HTR-8/SVneo (cell line): ENCODE data around the gene PTF1A.

Experiments
- DNase-seq: peaks from one replicate; pipeline ENCODE4 v3.0.0; 2011; ENCODE audit warnings: low spot score, mixed read lengths; ENCODE audit not compliant: insufficient read length
- FAIRE-seq: peaks from 2 replicates; lab custom pipeline; 2011; peaks lifted over from hg19 to GRCh38; lab: Jason Lieb, UNC

Gene PTF1A

DNA sequence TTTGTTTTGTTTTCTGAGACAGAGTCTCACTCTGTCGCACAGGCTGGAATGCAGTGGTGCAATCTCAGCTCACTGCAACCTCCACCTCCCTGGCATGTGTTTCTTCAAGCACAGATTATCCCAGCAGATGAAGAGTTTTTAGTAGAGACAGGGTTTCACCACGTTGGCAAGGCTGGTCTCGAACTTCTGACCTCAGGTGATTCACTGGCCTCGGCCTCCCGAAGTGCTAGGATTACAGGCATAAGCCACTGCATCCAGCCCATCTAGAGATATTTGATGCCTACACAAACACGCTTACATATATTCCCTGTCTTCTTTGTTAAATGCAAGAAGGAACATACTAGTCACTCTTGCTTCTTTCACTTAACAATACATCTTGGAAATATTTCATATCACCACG lies 5.9 kb upstream of the PTF1A start:
- FAIRE-seq = no peak
- DNase-seq = no peak

DNA sequence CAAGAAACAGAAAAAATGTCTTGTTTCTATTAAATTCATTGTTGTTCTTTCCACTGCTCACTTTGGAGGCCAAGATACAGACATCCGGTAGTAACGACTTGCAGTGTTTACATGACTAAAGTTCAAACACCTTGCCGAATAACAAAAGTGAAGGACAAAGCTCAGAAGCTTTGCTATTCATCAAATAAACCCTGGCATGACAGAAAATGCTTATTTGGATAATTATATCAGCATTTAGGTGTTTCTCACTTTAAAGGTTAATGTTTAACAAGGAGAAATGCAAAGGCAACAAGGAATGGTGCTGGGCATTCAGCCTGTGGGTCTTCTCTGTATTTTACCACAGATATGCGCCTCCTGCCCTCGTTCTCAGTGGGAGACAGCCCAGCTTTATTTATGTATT lies 5.4 kb upstream of the PTF1A start:
- FAIRE-seq = no peak
- no peak for DNase-seq

DNA sequence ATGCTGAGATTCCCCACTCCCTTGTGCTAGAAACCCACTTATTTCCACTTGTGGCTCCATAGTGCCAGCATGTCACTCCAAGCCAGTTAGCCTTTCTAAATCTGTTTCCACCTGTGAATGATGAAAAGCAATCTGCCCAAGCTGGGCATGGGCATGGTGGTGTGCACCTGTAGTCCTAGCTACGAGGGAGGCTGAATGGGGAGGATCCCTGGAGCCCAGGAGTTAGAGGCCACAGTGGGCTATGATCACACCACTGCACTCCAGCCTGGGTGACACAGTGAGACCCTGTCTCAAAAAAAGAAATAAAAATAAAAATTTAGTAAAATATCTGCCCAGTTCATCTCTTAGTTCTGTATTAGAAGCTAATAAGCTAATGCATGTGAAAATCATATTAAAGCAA lies 5.0 kb upstream of the PTF1A start:
- FAIRE-seq = no peak
- DNase-seq = no peak

DNA sequence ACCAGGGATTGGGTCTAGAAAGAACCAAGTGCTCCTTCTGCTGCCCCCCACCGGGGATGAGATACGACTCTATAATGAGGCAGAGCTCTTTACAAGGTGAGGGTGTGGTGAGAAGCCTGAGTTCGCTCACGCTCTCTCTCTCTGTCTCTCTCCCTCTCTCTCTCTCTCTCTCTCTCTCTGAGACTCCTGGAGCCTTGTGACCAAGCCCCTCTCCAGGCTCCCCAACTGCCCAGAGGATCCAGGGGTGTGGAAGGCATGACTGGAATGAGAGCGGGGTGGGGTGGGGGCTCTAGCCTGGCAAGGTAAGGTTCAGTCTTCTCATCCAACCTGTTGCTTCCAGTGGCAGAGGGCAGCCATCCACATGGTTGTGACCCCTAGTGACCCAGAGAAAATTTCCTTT lies 3.1 kb upstream of the PTF1A start:
- FAIRE-seq (no peak), DNase-seq (no peak)

DNA sequence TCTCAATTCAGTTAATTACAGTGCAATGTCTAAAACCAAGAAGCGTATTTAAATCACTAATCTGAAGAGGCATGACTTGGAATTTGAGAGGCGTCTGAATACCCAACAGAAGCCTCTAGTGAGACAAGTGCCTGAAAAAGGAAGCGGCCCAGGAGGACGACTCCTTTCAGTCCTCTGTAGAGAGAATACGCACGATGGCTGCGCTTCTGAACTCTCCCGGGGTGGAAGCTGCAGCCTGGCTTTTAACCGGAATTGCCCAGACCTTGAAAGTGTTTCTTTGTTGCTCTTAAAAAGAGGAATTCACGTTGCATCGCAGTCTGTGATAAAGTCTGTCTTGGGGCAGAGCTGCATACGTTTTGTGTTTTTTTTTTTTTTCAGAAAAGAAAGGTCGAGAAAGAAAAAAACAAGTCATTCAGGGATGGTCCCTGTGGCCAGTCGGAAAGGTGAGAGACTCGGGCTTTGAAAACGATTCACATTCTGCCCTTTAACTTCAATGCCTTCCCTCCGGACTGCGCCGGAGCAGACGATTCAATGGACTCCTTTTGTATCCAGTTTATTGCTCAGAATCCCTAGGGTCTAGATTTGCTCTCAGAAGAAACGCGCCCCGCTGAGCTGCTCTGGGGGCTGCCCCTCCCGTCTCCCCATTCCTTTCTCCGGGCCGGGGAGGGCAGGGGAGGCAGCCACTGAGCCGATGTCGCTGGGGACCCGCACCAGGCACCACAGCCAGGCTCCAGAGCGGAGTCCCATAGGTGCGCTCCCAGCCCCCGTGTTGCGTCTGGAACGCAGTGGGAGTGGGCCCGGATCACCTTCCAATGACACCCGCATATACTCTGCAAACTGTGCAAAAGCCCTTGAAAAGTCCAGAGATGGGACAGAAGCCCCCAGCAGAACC lies 994 bp upstream of the PTF1A start:
- no peak for FAIRE-seq
- no peak for DNase-seq

DNA sequence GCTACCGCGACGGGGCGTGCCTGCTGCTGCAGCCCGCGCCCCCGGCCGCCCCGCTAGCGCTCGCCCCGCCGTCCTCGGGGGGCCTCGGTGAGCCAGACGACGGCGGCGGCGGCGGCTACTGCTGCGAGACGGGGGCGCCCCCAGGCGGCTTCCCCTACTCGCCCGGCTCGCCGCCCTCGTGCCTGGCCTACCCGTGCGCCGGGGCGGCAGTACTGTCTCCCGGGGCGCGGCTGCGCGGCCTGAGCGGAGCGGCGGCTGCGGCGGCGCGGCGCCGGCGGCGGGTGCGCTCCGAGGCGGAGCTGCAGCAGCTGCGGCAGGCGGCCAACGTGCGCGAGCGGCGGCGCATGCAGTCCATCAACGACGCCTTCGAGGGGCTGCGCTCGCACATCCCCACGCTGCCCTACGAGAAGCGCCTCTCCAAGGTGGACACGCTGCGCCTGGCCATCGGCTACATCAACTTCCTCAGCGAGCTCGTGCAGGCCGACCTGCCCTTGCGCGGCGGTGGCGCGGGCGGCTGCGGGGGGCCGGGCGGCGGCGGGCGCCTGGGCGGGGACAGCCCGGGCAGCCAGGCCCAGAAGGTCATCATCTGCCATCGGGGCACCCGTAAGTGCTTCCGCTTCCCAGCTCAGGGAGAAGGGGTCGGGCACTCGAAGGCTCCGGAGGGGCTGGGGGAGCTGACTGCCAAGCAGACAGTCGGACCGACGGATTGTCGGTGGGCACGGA lies 761 bp downstream of the PTF1A start:
- no peak for DNase-seq
- FAIRE-seq = no peak

DNA sequence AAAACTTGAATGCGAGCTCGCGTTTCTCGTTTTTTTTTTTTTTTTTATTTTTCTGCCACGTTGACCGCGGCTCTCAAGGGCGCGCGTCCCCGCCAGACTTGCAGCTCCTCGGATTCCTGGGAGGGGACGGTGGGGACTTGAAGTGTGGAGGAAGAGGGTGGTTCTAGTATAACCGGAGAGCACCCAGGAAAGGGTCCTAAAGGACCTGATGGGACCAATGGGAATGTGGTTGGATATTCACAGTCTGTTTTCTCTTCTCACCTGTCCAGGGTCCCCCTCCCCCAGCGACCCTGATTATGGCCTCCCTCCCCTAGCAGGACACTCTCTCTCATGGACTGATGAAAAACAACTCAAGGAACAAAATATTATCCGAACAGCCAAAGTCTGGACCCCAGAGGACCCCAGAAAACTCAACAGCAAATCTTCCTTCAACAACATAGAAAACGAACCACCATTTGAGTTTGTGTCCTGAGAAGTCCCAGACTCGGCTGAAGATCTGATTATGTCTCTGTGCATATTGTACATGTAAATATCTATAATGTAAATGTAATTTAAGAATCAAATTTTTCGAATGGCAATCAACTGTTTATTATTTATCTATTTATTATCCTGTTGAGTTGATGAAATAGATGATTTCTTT lies 1.4 kb downstream of the PTF1A start:
- no peak for DNase-seq
- no peak for FAIRE-seq

DNA sequence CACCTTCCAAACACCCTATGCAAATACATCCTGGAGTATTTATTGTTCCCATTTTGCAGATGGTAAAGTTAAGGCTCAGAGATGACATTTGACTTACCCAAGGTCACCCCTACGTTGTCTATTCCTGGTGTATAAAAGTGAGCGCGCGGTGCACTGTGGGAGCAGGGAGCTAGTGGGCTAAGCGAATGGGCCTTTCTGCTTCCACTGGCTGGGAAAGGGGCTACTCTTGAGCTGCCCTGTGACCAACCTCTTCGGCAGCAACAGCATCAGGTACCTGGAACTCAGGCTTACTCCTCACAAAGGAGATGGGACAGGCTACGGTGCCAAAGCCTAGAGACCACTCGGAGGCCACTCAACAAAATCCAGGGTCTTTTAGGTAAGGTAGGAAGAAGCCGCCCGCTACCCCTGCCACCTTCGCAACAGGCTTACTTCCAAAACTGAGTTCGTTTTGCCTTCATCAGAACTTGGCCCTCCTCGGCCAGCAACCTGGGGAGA lies 2.4 kb downstream of the PTF1A start:
- no peak for DNase-seq
- no peak for FAIRE-seq

DNA sequence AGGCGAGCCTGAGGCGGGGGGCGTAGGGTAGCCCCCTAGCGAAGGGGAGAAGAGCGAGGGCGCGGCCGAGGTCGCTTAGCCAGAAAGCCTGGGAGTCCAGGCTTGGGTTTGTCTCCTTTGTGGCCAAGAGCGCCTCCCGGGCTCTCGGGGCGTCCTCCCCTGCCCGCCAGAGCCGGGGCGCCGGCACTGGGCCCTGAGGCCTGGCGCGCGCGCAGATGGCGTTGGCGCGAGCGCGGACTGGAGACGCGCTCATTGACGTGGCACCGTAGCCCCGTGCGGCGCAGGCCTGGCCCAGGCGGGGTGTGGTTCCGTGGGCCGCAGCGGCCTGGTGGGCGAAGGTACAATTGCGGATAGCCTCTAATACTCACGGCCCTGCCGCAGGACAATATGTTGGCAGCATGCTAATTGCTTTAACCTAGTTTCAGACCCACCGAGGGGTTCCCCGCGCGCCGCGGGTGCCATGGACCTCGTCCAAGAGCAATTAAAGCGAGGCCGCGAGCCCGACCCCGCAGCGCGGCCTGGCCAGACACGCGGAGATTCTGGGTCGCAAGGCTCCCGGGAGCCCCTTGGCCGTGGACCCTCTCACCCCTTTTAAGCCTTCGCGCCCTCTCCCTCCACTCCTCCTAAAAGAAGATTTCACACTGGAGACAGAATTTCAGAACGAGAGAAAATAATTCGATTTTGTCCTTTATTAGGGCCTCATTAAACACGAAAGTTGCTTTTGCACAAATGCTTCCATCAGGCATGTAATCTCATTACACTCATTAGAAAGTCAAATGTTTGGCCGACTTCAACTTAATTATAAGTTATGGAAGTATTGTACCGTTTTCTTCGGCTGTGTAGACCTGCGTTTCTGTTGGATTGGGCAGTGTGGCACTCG lies 3.1 kb downstream of the PTF1A start:
- no peak for DNase-seq
- FAIRE-seq = no peak

DNA sequence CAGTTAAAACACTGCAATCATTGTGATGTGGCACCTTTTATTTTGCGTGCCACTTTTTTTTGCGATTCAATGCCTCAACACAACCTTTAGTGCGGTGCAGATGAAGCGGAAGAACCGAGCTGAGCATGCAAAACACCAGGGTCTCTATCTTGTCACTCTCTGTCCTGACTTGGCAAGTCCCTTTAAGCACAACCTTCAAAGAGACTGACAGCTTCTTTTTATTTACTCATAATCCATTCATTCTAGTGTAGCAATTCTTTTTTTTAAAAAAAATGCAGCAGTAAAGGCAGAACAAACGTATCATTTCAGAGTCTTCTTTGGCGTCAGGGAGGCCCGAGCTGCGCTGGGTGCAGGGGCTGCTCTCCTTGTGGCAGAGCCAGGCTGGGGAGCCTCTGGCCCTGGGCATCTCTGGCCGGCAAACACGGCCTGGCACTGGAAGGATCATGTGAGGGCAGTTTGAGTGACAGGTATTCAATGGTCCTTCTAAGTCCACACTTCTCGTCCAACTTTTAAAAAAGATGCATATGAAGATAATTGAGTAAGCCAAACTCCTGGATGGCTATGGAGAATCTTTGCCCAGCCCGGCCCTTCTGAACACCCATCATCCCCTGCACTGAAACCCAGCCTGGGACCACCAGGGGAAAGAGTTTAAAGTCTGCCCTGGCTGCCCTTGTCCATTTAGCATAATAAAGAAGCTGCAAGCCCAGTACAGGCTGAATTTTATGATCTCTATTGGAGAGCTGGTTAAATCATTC lies 3.9 kb downstream of the PTF1A start:
- FAIRE-seq (no peak), DNase-seq (no peak)

DNA sequence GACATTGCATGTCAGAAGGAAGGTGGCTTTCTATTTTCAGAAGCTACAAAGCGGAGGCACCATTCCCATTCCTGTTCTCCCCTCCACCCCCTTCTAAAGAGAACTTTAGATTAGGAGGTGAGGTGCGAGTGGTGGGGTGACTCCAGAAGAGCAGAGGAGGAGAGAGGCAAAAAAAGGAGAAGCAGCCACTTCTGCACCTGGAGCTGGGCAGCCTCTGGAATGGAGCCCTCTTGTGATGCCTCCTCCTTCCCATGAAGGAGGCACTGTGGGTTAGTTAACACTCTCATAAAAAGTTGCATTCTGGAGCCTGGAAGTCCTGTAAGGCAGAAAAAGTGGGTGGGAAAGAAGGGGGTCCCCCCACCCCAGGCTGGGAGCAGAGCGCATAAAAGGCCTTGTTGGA lies 4.8 kb downstream of the PTF1A start:
- no peak for DNase-seq
- no peak for FAIRE-seq

DNA sequence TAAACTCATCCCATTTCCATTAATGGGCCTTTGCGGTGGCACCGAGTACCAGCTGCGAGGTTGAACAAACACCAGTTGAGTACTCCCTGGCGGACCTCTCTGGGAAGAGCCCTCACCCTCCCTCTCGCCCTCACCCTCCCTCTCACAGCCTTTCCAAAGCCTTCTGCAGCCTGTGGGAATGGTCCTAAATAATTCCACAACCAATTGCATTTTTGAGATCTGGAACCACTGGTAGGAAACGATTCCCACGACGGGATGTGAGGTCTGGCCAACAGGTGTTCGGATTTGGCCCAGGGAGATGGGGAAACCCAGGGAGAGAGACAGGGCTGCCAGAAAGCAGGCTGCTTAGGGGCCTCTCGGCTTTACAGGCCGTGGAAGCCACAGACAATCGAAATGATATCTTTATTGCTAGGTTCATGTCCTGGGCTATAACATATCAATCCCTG lies 5.3 kb downstream of the PTF1A start:
- FAIRE-seq = no peak
- no peak for DNase-seq

DNA sequence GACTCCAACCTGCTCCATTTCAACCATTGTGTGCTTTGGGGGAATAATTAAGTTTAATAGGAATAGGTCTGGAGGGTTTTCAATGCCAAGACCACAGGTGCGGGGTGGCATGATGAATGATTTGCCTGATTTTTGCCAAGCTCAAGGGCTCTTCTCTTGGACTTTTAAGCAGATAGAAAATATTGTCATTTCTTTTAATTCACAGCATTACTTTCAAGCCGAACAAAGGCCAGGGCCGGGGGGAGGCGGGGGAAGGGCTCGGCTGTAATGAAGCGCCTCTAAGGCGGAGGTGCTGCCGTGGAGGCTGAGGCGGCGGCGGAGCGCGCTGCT lies 6.5 kb downstream of the PTF1A start:
- no peak for DNase-seq
- no peak for FAIRE-seq

DNA sequence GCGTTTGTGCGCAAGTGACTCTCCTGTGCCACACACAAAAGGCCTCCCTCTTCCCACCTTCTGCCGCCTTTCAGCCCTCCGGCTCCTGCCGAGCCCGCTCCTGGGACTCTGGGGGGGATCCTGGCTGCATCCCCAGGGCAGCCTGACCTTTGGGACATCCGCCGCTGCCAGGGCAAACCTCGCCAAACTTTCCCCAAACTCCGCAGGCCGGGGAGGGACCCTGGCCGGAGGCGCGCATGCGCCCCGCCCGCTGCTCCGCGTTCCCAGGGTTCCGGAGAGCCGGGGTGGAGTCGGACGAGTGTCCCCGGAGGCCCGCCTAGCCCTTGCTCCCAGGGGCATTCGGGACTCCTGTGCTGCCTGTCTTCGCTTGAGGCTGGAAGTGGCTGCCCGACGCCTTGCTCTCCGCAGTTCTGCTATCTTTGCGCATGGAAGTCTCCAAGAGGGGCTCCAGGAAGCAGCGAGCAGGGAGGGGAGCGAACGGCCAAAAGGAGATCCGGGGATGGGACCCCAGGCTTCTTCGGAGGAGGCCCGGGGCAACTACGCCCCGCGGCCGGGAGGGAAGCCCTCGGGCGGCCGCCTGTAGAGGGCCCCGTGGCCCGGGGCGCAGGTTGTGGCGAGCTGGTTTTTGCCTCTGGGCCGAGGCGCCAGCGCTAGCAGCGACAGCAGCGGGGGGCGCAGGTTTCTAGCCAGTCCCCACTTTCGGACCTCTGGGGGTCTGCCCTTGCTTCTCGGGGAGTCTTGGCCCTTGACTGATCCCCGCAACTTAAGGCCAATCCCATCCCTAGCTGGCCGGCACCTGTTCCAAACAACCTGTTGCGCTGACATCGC lies 7.0 kb downstream of the PTF1A start:
- no peak for DNase-seq
- no peak for FAIRE-seq

DNA sequence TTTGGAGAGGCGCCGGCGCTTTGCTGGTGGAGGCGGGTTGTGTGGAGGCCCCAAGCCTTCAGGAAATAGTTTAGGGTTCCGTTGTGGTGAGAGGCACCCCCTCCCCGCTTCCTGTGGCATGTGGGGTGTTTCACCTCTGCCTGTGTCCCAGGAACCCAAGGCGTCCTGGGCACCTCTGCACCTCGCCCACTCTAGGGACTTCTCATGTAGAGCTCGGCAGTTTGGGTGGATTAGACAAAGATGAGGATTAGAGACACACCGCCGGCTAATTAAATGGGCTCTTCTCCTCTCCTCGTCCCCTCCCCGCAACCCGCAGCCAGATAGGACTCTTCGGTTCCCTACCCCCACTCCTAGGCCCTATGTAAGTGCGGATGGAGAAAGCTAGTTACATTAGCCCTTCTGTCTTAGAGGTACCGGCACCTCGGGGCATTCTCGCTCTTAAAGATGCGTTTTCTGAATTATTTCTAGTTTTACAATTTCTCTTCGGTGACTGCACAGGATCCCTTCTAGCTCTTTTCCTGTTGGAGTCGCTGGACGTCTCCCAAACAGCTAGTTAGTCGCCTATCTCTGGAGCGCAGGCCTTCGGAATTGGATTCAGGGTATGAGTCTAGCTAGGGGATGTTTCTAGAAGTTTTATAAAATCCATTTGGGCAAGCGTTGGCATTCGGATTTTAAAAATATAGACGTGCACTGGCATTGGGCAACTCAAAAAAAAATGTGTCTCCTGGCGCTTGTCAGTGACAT lies 7.8 kb downstream of the PTF1A start:
- DNase-seq (no peak), FAIRE-seq (no peak)

DNA sequence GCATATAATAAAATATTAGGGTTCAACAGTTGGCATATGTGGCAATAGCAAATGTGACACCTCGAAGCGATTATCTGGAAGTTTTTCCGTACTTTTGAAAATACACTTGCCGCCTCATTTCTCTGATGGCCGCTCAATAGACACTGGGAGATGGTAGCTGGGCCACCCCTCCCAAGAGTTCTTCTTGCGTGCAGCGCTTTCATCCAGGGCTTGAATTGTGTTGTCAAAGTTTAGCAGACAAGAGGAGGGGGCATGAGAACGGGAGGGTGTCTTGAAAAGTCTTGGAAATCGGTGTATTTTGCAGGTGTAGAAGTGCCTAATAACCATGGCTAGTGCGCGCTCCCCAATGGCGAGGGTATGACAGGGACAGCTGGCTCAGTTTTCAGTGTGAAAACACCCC lies 8.5 kb downstream of the PTF1A start:
- DNase-seq (no peak), FAIRE-seq (no peak)

DNA sequence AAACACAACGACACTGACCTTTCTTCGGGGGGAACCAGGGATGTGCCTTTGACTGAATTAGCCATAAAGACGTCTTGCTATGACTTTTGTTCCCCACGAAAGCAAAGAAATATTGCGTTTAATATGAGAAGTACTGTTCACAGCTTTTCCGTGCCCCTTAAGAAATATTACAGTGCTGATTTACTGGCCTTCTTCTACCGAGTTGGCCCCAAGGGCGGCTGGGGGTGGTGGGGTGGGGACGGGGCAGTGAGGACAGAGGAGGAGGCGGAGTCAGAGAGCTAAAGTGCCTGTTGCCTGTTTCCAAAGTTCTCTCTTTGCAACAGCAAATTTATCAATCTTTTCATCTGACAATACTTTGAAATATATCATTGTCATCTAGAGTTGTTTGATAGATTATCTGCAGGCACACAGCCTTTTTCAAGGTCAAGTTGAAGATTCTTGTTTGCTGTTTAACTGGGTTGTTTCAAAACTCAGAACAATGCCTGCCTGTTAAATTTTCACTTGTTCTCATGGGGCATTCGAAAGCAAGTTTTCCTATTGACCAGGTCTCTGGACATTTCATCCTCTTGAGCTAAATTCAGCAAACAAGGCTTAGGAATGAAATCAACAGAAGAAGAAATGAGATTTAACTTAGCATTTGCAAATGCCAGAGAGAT lies 9.0 kb downstream of the PTF1A start:
- DNase-seq (no peak), FAIRE-seq (no peak)
